K562 (cell line): ENCODE data around the gene UCHL5. TPM values are rescaled to one million over a fixed set of nuclear protein-coding genes. Genes with fewer than 3 reads are reported as not detected.

ENCODE experiments used
- FOXJ2 ChIP-seq: fragments of 200-800 bp; sonication (Bioruptor generic); IDR thresholded peaks from 2 replicates; pipeline ENCODE4 v1.6.1; 2016; ENCODE audit warnings: missing genetic modification characterization, missing compliant biosample characterization
- GATAD2A ChIP-seq: fragments of 450-650 bp; IDR thresholded peaks from 2 replicates; pipeline ENCODE4 v1.6.1; 2017
- KAT8 ChIP-seq: fragments of 450-650 bp; IDR thresholded peaks from 2 replicates; pipeline ENCODE4 v1.6.1; 2016; ENCODE audit warnings: low read depth, mild to moderate bottlenecking
- NBN ChIP-seq: fragments of 450-650 bp; IDR thresholded peaks from 2 replicates; pipeline ENCODE4 v1.6.1; 2016; ENCODE audit warnings: low read depth, mild to moderate bottlenecking
- NR2C1 ChIP-seq, 2 experiments: fragments of 450-650 bp; IDR thresholded peaks; 2 replicates each; pipeline ENCODE4 v1.6.1; 2017; ENCODE audit warnings: mild to moderate bottlenecking in 2 of 2, antibody characterized with exemption in 1 of 2, inconsistent platforms in 1 of 2, missing compliant biosample characterization in 1 of 2, missing genetic modification characterization in 1 of 2
- PBX2 ChIP-seq, 2 experiments: IDR thresholded peaks in 1 of 2; conservative IDR thresholded peaks in 1 of 2; 2 replicates each; pipeline ENCODE4 v1.6.1; 2016; ENCODE audit warnings: low read depth in 2 of 2, mild to moderate bottlenecking in 1 of 2, missing compliant biosample characterization in 1 of 2, missing genetic modification characterization in 1 of 2, moderate library complexity in 1 of 2
- PYGO2 ChIP-seq: fragments of 450-650 bp; IDR thresholded peaks from 2 replicates; pipeline ENCODE4 v1.6.1; 2016; ENCODE audit warnings: mild to moderate bottlenecking, missing genetic modification characterization, moderate library complexity, missing compliant biosample characterization
- RB1 ChIP-seq: fragments of 450-650 bp; IDR thresholded peaks from 2 replicates; pipeline ENCODE4 v1.6.1; 2017; ENCODE audit warnings: low read depth, mild to moderate bottlenecking
- SMARCC2 ChIP-seq: fragments of 450-650 bp; IDR thresholded peaks from 2 replicates; pipeline ENCODE4 v1.6.1; 2017; ENCODE audit warnings: antibody characterized with exemption, moderate library complexity, mild to moderate bottlenecking, low read depth
- ZFX ChIP-seq: sonication (generic); formaldehyde crosslinking; IDR thresholded peaks from 2 replicates; pipeline ENCODE4 v1.8.0; 2022; ENCODE audit warnings: mild to moderate bottlenecking, missing genetic modification reagents, moderate library complexity
- ZNF561 ChIP-seq: fragments of 450-650 bp; formaldehyde crosslinking; conservative IDR thresholded peaks from 2 replicates; pipeline ENCODE4 v1.4.0; 2020; ENCODE audit warnings: mild to moderate bottlenecking, moderate library complexity
- ZNF696 ChIP-seq: fragments of 250-450 bp; sonication (Bioruptor Pico); conservative IDR thresholded peaks from 2 replicates; pipeline ENCODE4 v1.4.0; 2020; ENCODE audit warnings: mild to moderate bottlenecking, moderate library complexity
- polyA plus RNA-seq, 8 experiments: library from polyadenylated mRNA; depleted of rRNA in 4 of 8; stranded (reverse) in 5 of 8; unstranded in 3 of 8; fragments of >200 nt; fragmentation: Nextera tagmentation in 2 of 8; fragmentation: Illumina TruSeq in 1 of 8; extraction: Ambion mirVana in 2 of 8; extraction: Trizol in 1 of 8; gene quantifications; 2 replicates each; pipeline versions ENCODE4 v1.2.1 to v1.2.3, GENCODE V29; 2011 to 2014; ENCODE audit warnings: inconsistent platforms in 1 of 8, missing spikeins in 1 of 8
- total RNA-seq, 7 experiments: library from RNA; depleted of rRNA in 6 of 7; stranded (reverse); fragments of >200 nt in 6 of 7; fragmentation: Illumina TruSeq in 2 of 7; extraction: Trizol in 2 of 7; gene quantifications; 2 replicates each; pipeline versions ENCODE4 v1.2.1 to v1.2.3, GENCODE V29; 2011 to 2021; ENCODE audit warnings: low replicate concordance in 1 of 7
- TF ChIP-seq, protein P1 (sequence below), 2 experiments: fragments of 450-650 bp; IDR thresholded peaks; 2 replicates each; pipeline ENCODE4 v1.6.1; 2016; ENCODE audit warnings: mild to moderate bottlenecking in 2 of 2, borderline replicate concordance in 1 of 2, low read depth in 1 of 2, moderate library complexity in 1 of 2
- TF ChIP-seq, protein P2 (sequence below): fragments of 250-450 bp; sonication (Bioruptor Pico); IDR thresholded peaks from 2 replicates; pipeline ENCODE4 v1.5.1; 2021; ENCODE audit warnings: mild to moderate bottlenecking

The UCHL5 gene
- total and polyA plus RNA-seq, 9 of the 15 experiments (the other 6 are each of a cell fraction or from before 2014, with no cell fraction given), result 61.0 to 206 (median 122) TPM

DNA sequence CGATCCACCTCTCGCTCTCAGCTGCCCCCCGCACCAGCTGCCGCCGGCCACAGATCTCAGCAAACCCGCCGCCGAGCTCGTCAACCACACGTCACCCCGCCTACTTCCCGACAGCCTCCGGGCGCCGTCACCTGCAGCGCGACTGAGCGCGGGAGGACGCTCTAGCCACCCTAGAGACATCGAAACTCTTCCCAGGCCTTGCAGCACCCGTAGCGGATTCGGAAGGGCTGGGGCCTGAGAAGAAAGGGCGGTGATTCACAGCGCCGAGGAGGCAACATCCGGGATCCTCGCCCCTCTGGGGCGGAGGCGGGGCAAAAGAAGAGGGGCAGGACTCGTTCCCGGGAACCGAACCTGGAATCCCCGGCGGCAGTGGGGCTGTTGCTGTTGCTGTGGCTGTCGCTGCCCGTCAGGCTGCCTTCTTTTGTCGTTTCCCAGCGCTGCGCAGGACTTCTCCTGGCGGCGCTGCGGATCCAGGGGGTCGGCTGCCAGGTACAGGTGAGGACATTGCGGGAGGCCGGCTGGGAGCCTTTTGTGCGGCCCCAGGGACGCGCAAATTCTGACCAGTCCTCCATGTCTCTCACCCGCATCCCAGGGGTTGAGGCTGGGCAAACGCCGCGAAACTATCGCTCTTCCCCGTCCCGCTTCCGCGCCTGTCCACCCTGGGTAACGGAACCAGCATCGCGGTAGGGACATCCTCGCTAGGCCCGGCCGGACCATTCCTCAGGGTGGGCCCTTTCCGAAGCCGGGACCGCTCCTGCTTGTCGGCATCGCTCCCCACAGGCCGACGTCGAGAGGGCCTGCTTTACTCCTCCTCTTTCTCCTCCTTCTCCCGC, at the start of gene UCHL5, which contains the start of gene RO60 (continued):
- TF ChIP-seq GATAD2A, result 0 out of 2 replicates have a peak, but pooled peaks have one; percentile 33
- peak; percentile 99 for TF ChIP-seq NBN
- TF ChIP-seq SMARCC2, result no peak
- peak; percentile 69 for TF ChIP-seq NR2C1 (IDR thresholded peaks at IDR 0.05)
- peak; percentile 79 for TF ChIP-seq NR2C1 (tag; IDR thresholded peaks at IDR 0.05)
- TF ChIP-seq PBX2 (CRISPR knock-in tag; IDR thresholded peaks at IDR 0.05; ENCODE audit: low read depth), result no peak
- TF ChIP-seq PBX2 (tag; conservative IDR thresholded peaks at IDR 0.05; ENCODE audit: low read depth), result peak; percentile 55; the same call in 1 of the 2 replicates
- TF ChIP-seq ZNF561 (CRISPR knock-in tag), result no peak
- no peak for TF ChIP-seq ZNF696
- TF ChIP-seq, protein P1, sequence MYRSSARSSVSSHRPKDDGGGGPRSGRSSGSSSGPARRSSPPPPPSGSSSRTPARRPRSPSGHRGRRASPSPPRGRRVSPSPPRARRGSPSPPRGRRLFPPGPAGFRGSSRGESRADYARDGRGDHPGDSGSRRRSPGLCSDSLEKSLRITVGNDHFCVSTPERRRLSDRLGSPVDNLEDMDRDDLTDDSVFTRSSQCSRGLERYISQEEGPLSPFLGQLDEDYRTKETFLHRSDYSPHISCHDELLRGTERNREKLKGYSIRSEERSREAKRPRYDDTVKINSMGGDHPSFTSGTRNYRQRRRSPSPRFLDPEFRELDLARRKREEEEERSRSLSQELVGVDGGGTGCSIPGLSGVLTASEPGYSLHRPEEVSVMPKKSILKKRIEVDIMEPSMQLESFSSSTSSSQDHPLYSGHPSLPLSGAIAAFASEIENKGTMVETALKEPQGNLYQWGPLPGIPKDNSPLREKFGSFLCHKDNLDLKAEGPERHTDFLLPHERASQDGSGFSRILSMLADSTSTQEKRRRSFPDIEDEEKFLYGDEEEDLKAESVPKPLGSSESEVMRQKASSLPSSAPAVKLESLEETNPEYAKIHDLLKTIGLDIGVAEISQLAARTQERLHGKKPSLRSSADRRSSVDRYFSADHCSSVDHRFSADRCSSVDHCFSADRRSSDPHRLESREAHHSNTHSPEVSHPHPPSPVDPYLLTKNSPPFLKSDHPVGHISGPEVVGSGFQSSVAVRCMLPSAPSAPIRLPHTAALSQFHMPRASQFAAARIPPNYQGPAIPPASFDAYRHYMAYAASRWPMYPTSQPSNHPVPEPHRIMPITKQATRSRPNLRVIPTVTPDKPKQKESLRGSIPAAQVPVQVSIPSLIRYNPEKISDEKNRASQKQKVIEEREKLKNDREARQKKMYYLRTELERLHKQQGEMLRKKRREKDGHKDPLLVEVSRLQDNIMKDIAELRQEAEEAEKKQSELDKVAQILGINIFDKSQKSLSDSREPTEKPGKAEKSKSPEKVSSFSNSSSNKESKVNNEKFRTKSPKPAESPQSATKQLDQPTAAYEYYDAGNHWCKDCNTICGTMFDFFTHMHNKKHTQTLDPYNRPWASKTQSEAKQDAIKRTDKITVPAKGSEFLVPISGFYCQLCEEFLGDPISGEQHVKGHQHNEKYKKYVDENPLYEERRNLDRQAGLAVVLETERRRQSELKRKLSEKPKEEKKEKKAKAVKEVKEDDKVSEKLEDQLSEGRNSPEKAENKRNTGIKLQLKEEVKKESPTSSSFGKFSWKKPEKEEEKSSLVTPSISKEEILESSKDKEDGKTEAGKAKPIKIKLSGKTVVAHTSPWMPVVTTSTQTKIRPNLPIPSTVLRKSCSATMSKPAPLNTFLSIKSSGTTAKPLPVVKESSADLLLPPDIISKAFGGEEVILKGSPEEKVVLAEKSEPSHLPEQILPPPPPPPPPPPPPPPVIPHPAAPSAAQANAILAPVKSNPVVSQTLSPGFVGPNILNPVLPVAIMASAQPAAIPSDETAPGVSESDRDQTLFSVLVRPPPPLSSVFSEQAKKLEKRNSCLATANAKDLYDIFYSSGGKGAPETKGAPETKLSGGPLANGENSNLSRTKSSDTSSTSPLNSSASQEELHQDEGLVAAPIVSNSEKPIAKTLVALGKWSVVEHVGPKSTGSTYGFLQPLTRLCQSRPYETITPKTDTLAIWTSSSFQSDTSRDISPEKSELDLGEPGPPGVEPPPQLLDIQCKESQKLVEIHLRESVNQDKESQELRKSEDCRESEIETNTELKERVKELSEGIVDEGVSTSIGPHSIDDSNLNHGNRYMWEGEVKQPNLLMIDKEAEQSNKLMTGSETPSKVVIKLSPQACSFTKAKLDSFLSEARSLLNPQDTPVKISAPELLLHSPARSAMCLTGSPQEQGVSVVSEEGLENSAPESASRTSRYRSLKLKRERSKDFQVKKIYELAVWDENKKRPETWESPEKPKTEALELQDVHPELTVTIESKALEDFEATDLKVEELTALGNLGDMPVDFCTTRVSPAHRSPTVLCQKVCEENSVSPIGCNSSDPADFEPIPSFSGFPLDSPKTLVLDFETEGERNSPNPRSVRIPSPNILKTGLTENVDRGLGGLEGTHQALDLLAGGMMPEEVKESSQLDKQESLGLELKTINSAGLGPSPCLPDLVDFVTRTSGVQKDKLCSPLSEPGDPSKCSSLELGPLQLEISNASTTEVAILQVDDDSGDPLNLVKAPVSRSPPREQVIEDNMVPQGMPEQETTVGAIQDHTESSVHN (IDR thresholded peaks at IDR 0.05; ENCODE audit: borderline replicate concordance in 1 of 2, low read depth in 1 of 2), result 0 out of 4 replicates have a peak, but pooled peaks of 1 of the 2 experiments have one; percentile 43
- TF ChIP-seq RB1, result peak; percentile 97
- TF ChIP-seq, protein P2, sequence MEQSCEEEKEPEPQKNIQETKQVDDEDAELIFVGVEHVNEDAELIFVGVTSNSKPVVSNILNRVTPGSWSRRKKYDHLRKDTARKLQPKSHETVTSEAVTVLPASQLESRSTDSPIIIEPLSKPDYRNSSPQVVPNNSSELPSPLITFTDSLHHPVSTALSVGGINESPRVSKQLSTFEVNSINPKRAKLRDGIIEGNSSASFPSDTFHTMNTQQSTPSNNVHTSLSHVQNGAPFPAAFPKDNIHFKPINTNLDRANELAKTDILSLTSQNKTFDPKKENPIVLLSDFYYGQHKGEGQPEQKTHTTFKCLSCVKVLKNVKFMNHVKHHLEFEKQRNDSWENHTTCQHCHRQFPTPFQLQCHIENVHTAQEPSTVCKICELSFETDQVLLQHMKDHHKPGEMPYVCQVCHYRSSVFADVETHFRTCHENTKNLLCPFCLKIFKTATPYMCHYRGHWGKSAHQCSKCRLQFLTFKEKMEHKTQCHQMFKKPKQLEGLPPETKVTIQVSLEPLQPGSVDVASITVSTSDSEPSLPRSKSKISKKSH, result no peak
- TF ChIP-seq PYGO2 (tag), result no peak
- peak; percentile 26; the same call in 1 of the 2 replicates for TF ChIP-seq FOXJ2 (tag)
- no peak for TF ChIP-seq KAT8
- TF ChIP-seq ZFX (CRISPR knock-in tag), result peak; percentile 94
